Right atrium auricular region (tissue), 2 donors: ENCODE data around the gene VPS37B. TPM values are rescaled to one million over a fixed set of nuclear protein-coding genes. Genes with fewer than 3 reads are reported as not detected.

Source experiments
- DNase-seq: peaks from one replicate; pipeline ENCODE4 v3.0.0-alpha.2; 2019; ENCODE audit warnings: low spot score
- H3K27ac ChIP-seq, 2 donors: fragments of 200-600 bp; sonication (generic); 1 replicate in 1 of 2; 2 replicates in 1 of 2; pipeline ENCODE4 v1.5.1; 2016 to 2019
- H3K27me3 ChIP-seq, 2 donors: fragments of 200-600 bp; sonication (generic); one replicate each; pipeline versions ENCODE4 v1.5.1 to v1.6.0; 2017 to 2019
- H3K36me3 ChIP-seq: fragments of 200-600 bp; sonication (generic); one replicate; pipeline ENCODE4 v1.5.1; 2016
- H3K4me1 ChIP-seq, 2 donors: fragments of 200-600 bp; sonication (generic); one replicate each; pipeline versions ENCODE4 v1.5.1 to v1.6.0; 2017 to 2019
- H3K4me3 ChIP-seq, 2 donors: fragments of 200-600 bp; sonication (generic); 1 replicate in 1 of 2; 2 replicates in 1 of 2; pipeline ENCODE4 v1.5.1; 2017 to 2019; ENCODE audit warnings: mild to moderate bottlenecking in 1 of 2, moderate library complexity in 1 of 2
- H3K9me3 ChIP-seq, 2 donors: fragments of 200-600 bp; sonication (generic); one replicate each; pipeline ENCODE4 v1.5.1; 2019
- total RNA-seq, 2 donors: library from RNA; depleted of rRNA; stranded (reverse); fragments of >200 nt; gene quantifications; one replicate each; pipeline ENCODE4 v1.1.0, GENCODE V29; 2016
- TF ChIP-seq, protein P1 (sequence below), 2 donors: fragments of 200-600 bp; sonication (generic); IDR thresholded peaks; one replicate each; pipeline ENCODE4 v1.5.1; 2019; ENCODE audit warnings: antibody characterized with exemption in 2 of 2

VPS37B gene
- total RNA-seq, 2 donors from 2014 or later: 28.5 to 41.1 TPM

- DNase-seq: no peak
- TF ChIP-seq, protein P1, sequence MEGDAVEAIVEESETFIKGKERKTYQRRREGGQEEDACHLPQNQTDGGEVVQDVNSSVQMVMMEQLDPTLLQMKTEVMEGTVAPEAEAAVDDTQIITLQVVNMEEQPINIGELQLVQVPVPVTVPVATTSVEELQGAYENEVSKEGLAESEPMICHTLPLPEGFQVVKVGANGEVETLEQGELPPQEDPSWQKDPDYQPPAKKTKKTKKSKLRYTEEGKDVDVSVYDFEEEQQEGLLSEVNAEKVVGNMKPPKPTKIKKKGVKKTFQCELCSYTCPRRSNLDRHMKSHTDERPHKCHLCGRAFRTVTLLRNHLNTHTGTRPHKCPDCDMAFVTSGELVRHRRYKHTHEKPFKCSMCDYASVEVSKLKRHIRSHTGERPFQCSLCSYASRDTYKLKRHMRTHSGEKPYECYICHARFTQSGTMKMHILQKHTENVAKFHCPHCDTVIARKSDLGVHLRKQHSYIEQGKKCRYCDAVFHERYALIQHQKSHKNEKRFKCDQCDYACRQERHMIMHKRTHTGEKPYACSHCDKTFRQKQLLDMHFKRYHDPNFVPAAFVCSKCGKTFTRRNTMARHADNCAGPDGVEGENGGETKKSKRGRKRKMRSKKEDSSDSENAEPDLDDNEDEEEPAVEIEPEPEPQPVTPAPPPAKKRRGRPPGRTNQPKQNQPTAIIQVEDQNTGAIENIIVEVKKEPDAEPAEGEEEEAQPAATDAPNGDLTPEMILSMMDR (IDR thresholded peaks at IDR 0.05): no peak
Observed at GRCh38 chr12:122820838-122821271, 75.1 kb downstream of the VPS37B start.

DNA sequence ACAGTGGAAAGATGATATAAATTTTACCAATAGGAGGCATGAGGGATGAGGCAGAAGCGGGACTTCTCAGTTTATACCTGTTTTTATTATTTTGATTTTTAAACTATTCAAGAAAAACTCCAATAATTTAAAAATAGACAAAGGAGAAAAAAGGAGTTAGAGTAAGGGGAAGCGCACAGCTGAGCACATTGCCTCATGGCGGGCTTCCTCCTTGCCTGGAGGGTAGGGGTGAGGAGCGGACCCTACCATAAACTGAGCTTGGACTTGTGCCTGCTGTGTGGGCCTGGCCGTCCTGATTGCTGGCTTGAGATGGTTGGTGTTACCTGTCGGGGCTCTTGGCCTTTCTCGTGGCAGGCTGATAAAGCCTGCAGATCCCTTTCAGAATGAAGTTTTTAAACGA, 75.8 kb downstream of the VPS37B start:
- DNase-seq: no peak
- Histone ChIP-seq H3K36me3 (no peaks in the 10 kb centered on the region), H3K4me1 (no peaks in the 10 kb centered on the region), H3K27ac (no peak overlapping the region), H3K27me3 (no peaks in the 10 kb centered on the region), H3K9me3 (no peaks in the 10 kb centered on the region), H3K4me3 (no peak overlapping the region)
- TF ChIP-seq, protein P1 (IDR thresholded peaks at IDR 0.05): no peak

More at GRCh38 chr12:122820838-122821271, 75.1 kb downstream of the VPS37B start:
- no peaks in the 10 kb centered on the region for H3K27me3 ChIP-seq
- no peak overlapping the region for H3K27ac ChIP-seq
- H3K4me3 ChIP-seq: no peak overlapping the region
- H3K36me3 ChIP-seq: no peaks in the 10 kb centered on the region
- no peaks in the 10 kb centered on the region for H3K9me3 ChIP-seq
- H3K4me1 ChIP-seq: no peaks in the 10 kb centered on the region

GRCh38 chr12:122819209-122819785, 76.6 kb downstream of the VPS37B start:
- no peaks in the 10 kb centered on the region for H3K27me3 ChIP-seq
- no peak overlapping the region for H3K27ac ChIP-seq
- no peaks in the 10 kb centered on the region for H3K36me3 ChIP-seq
- no peak for DNase-seq
- H3K4me1 ChIP-seq: no peaks in the 10 kb centered on the region
- no peaks in the 10 kb centered on the region for H3K9me3 ChIP-seq
- TF ChIP-seq, protein P1 (IDR thresholded peaks at IDR 0.05): no peak
- H3K4me3 ChIP-seq: no peak overlapping the region

Other genes with a start within 250 kb of the VPS37B start
- under 1 TPM in 1 of 2 donors, not detected in 1; 0.79 TPM for gene HCAR2, start 192.8 kb downstream of the VPS37B start, total RNA-seq
- not detected for gene HCAR3, start 179.3 kb downstream of the VPS37B start, total RNA-seq
- gene HCAR1, start 165.3 kb downstream of the VPS37B start, total RNA-seq: under 1 TPM in 1 of 2 donors, not detected in 1; 0.12 TPM
- gene DENR, start 143.3 kb downstream of the VPS37B start, total RNA-seq: 10 to 100 TPM; 14.7 to 16.1 TPM
- under 1 TPM; 0.48 to 0.67 TPM for gene CCDC62, start 121.6 kb downstream of the VPS37B start, total RNA-seq
- 10 to 100 TPM; 32.4 to 43.8 TPM for gene HIP1R, start 60.7 kb downstream of the VPS37B start, total RNA-seq
- gene ABCB9, start 70.3 kb upstream of the VPS37B start, total RNA-seq: 1 to 10 TPM; 4.9 to 5.7 TPM
- 1 to 10 TPM; 4.9 to 6.8 TPM for gene OGFOD2, start 79.1 kb upstream of the VPS37B start, total RNA-seq
- gene ARL6IP4, start 84.6 kb upstream of the VPS37B start, total RNA-seq: 100 to 1,000 TPM; 157 to 284 TPM